Body of pancreas (tissue), 4 donors: ENCODE data around the gene ADIPOR2.
"Not testable (repeated sequence)": the region's sequence is repeated elsewhere in the genome, so short reads cannot be mapped to it uniquely, and the experiment has no call there.

ENCODE experiments used
- POLR2A ChIP-seq, 3 donors: fragments of 450-650 bp; IDR thresholded peaks; one replicate each; pipeline ENCODE4 v1.6.1; 2016; ENCODE audit warnings: antibody characterized with exemption in 3 of 3, mild to moderate bottlenecking in 2 of 3
- TF ChIP-seq, protein P1 (sequence below), 7 experiments: fragments of 450-650 bp in 4 of 7; fragments of 200-600 bp in 3 of 7; sonication (generic) in 3 of 7; IDR thresholded peaks; one replicate each; pipeline ENCODE4 v1.5.1; 2016 to 2019; ENCODE audit warnings: antibody characterized with exemption in 7 of 7

DNA sequence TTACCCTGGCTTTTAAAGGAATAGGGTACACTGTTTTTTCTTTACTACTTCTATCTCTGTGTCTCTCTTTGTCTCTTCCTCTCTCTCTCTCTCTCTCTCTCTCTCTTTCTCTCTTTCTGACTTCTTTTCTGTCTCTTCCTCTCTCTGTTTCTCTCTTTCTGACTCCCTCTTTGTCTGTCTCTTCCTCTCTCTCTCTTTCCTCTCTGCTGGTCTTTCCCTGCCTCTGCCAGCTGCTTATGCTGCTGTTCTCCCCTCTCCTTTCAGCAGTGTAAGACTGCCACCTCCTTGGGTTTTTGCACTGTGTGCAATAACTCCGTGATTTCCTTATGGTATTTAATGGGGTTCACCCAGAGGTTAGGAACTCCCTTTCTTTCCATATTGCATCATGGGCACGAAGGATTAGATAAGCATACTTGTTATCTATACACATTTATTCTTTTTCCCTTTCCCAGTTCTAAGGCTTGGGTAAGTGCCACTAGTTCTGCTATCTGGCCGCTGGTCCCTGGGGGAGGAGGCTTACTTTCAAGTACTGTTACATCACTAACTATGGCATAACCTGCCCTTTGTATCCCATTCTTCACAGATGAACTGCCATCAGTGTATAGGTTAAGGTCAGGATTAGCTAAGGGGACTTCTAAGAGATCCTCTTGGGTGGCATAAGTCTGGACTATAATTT, 20.8 kb downstream of the ADIPOR2 start:
- TF ChIP-seq, protein P1, sequence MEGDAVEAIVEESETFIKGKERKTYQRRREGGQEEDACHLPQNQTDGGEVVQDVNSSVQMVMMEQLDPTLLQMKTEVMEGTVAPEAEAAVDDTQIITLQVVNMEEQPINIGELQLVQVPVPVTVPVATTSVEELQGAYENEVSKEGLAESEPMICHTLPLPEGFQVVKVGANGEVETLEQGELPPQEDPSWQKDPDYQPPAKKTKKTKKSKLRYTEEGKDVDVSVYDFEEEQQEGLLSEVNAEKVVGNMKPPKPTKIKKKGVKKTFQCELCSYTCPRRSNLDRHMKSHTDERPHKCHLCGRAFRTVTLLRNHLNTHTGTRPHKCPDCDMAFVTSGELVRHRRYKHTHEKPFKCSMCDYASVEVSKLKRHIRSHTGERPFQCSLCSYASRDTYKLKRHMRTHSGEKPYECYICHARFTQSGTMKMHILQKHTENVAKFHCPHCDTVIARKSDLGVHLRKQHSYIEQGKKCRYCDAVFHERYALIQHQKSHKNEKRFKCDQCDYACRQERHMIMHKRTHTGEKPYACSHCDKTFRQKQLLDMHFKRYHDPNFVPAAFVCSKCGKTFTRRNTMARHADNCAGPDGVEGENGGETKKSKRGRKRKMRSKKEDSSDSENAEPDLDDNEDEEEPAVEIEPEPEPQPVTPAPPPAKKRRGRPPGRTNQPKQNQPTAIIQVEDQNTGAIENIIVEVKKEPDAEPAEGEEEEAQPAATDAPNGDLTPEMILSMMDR (IDR thresholded peaks at IDR 0.05): not testable (repeated sequence)
- not testable (repeated sequence) for TF ChIP-seq POLR2A (IDR thresholded peaks at IDR 0.05)
